ENCODE results near the gene GALNT10.

DNA sequence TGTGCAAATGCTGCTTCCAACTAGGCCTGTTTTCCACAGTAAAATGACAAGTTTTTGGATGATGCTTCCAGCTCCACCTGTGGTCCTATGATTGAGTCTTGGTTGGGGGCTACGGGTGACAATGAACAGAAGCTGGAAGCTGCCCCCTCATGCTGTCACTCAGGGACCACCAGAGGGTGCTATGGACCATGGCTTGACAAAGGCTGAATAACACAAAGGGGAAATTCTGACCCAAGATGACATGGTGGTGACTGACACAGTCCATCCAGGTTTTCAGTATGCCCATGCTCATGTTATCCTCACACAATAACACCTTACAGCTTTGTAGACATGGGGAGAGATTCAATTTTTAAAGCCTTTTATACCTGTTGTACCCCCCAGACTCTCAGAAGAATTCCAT lies 231.3 kb downstream of the GALNT10 start:
- TF ChIP-seq, protein P1, sequence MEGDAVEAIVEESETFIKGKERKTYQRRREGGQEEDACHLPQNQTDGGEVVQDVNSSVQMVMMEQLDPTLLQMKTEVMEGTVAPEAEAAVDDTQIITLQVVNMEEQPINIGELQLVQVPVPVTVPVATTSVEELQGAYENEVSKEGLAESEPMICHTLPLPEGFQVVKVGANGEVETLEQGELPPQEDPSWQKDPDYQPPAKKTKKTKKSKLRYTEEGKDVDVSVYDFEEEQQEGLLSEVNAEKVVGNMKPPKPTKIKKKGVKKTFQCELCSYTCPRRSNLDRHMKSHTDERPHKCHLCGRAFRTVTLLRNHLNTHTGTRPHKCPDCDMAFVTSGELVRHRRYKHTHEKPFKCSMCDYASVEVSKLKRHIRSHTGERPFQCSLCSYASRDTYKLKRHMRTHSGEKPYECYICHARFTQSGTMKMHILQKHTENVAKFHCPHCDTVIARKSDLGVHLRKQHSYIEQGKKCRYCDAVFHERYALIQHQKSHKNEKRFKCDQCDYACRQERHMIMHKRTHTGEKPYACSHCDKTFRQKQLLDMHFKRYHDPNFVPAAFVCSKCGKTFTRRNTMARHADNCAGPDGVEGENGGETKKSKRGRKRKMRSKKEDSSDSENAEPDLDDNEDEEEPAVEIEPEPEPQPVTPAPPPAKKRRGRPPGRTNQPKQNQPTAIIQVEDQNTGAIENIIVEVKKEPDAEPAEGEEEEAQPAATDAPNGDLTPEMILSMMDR (IDR thresholded peaks at IDR 0.05; ENCODE audit: insufficient read depth, low read depth, low read length) = peak; percentile 23
- peak; percentile 30 for TF ChIP-seq EZH2 (IDR thresholded peaks at IDR 0.05; ENCODE audit: insufficient read depth, low read length)
